HepG2 (cell line): ENCODE data around the gene CD79A. TPM values are rescaled to one million over a fixed set of nuclear protein-coding genes. Genes with fewer than 3 reads are reported as not detected.

Experiments
- ATAC-seq: fragments of 200-7000 bp; cut with Tn5 transposase; 3 replicates; pipeline ENCODE4 v1.9.1; 2020; ENCODE audit warnings: mild to moderate bottlenecking, moderate library complexity
- BruUV-seq: library from RNA; stranded (reverse); fragments of 400-500 nt; replicated peaks from 2 replicates; lab custom pipeline; 2021; lab: Mats Ljungman, UMichigan
- CTCF ChIA-PET: fragments of 300-600 bp; formaldehyde crosslinking; extraction: SDS; loops from one replicate; lab custom pipeline; 2021; ENCODE audit warnings: low total read pairs, inconsistent platforms, low intra/inter-chr PET ratio; lab: Yijun Ruan, JAX
- POLR2A ChIA-PET: fragments of 350-600 bp; sonication (Branson Sonifier 250); formaldehyde crosslinking; loops from one replicate; lab custom pipeline; 2020; ENCODE audit warnings: antibody characterized with exemption, inconsistent platforms; lab: Yijun Ruan, JAX
- DNase-seq: peaks from one replicate; pipeline ENCODE4 v3.0.0-alpha.2; 2015; ENCODE audit warnings: low spot score
- FAIRE-seq: peaks from 3 replicates; lab custom pipeline; 2011; peaks lifted over from hg19 to GRCh38; lab: Jason Lieb, UNC
- H2AFZ ChIP-seq: one replicate; pipeline ENCODE4 v1.6.1; 2011; ENCODE audit warnings: low read length, inconsistent platforms
- H3K27ac ChIP-seq: fragments of 300-600 bp; 3 replicates; pipeline ENCODE4 v1.8.0; 2011; ENCODE audit warnings: mixed run types, mild to moderate bottlenecking, mixed read lengths, low read length, inconsistent platforms; ENCODE audit not compliant: insufficient read depth; ENCODE audit errors: extremely low read length
- H3K27me3 ChIP-seq, 2 experiments: fragments of 200-600 bp in 1 of 2; 2 replicates in 1 of 2; 3 replicates in 1 of 2; pipeline versions ENCODE4 v1.6.0 to v1.8.0; 2011; ENCODE audit warnings: low read length in 2 of 2, mild to moderate bottlenecking in 2 of 2, moderate library complexity in 2 of 2, inconsistent platforms in 1 of 2; ENCODE audit not compliant: insufficient read depth in 2 of 2, control insufficient read depth in 1 of 2
- H3K36me3 ChIP-seq, 2 experiments: fragments of 200-600 bp in 1 of 2; replicated peaks in 1 of 2; 2 replicates in 1 of 2; 3 replicates in 1 of 2; pipeline versions ENCODE4 v1.5.1 to v1.8.0; 2011; ENCODE audit warnings: low read length in 2 of 2, inconsistent platforms in 1 of 2; ENCODE audit not compliant: insufficient read depth in 2 of 2, control insufficient read depth in 1 of 2
- H3K4me1 ChIP-seq: 2 replicates; pipeline ENCODE4 v1.5.1; 2012; ENCODE audit warnings: low read length, inconsistent platforms; ENCODE audit not compliant: insufficient read depth
- H3K4me2 ChIP-seq: 2 replicates; pipeline ENCODE4 v1.6.0; 2011; ENCODE audit warnings: low read depth, low read length, inconsistent platforms
- H3K4me3 ChIP-seq, 3 experiments: fragments of 200-600 bp in 1 of 3; sonication (generic), shearing (Covaris generic) in 1 of 3; replicated peaks in 1 of 3; 2 replicates each; pipeline ENCODE4 v1.5.1; 2011 to 2016; ENCODE audit warnings: low read length in 3 of 3, inconsistent platforms in 2 of 3, low read depth in 2 of 3, mild to moderate bottlenecking in 2 of 3, control low read depth in 1 of 3, mixed read lengths in 1 of 3; ENCODE audit not compliant: insufficient read depth in 1 of 3
- H3K79me2 ChIP-seq: one replicate; pipeline ENCODE4 v1.6.1; 2011; ENCODE audit warnings: low read length, inconsistent platforms; ENCODE audit not compliant: insufficient read depth
- H3K9ac ChIP-seq: 2 replicates; pipeline ENCODE4 v1.6.0; 2011; ENCODE audit warnings: mild to moderate bottlenecking, low read depth, low read length, inconsistent platforms; ENCODE audit not compliant: insufficient read depth
- H3K9me3 ChIP-seq: 2 replicates; pipeline ENCODE4 v1.5.1; 2012; ENCODE audit warnings: mild to moderate bottlenecking, low read length
- H4K20me1 ChIP-seq: 2 replicates; pipeline ENCODE4 v1.6.0; 2011; ENCODE audit warnings: inconsistent platforms, mild to moderate bottlenecking, low read length, moderate library complexity; ENCODE audit not compliant: insufficient read depth
- CBX2 ChIP-seq, 2 experiments: fragments of 200-600 bp in 1 of 2; sonication (generic); formaldehyde crosslinking in 1 of 2; IDR thresholded peaks; 2 replicates each; pipeline versions ENCODE4 v1.7.0 to v1.8.1; 2018 to 2022; ENCODE audit warnings: low read depth in 2 of 2, low read length in 1 of 2, mild to moderate bottlenecking in 1 of 2, missing genetic modification reagents in 1 of 2
- HMGXB4 ChIP-seq, 2 experiments: sonication (generic) in 1 of 2; formaldehyde crosslinking in 1 of 2; IDR thresholded peaks; 2 replicates each; pipeline versions ENCODE4 v1.4.0 to v1.6.1; 2018 to 2020; ENCODE audit warnings: missing genetic modification reagents in 2 of 2, borderline replicate concordance in 1 of 2, low read depth in 1 of 2, mild to moderate bottlenecking in 1 of 2, missing biosample characterization in 1 of 2
- PHB2 ChIP-seq: fragments of 450-650 bp; IDR thresholded peaks from 2 replicates; pipeline ENCODE4 v1.6.1; 2018; ENCODE audit not compliant: partially characterized antibody
- SMYD3 ChIP-seq: sonication (generic); formaldehyde crosslinking; IDR thresholded peaks from 2 replicates; pipeline ENCODE4 v1.8.1; 2023; ENCODE audit warnings: mild to moderate bottlenecking, missing genetic modification reagents
- TBX2 ChIP-seq: sonication (generic); formaldehyde crosslinking; IDR thresholded peaks from 2 replicates; pipeline ENCODE4 v1.5.0; 2020; ENCODE audit warnings: missing genetic modification reagents, mild to moderate bottlenecking, borderline replicate concordance
- XRCC5 ChIP-seq: fragments of 200-400 bp; formaldehyde crosslinking; optimal IDR thresholded peaks from 2 replicates; pipeline ENCODE3; 2017; ENCODE audit warnings: mild to moderate bottlenecking, low read length
- ZBTB10 ChIP-seq: sonication (generic); formaldehyde crosslinking; IDR thresholded peaks from 2 replicates; pipeline ENCODE4 v1.4.0; 2020; ENCODE audit warnings: missing genetic modification reagents, borderline replicate concordance
- ZNF431 ChIP-seq: sonication (generic); formaldehyde crosslinking; IDR thresholded peaks from 2 replicates; pipeline ENCODE4 v1.9.0; 2022; ENCODE audit warnings: missing genetic modification reagents, low read depth, mild to moderate bottlenecking, borderline replicate concordance
- ZNF646 ChIP-seq: sonication (generic); formaldehyde crosslinking; IDR thresholded peaks from 2 replicates; pipeline ENCODE4 v1.9.0; 2021; ENCODE audit warnings: mild to moderate bottlenecking, missing genetic modification reagents
- WGBS: methylation state at CpG from one replicate; pipeline ENCODE4 v1.1.6; 2017; ENCODE audit warnings: low lambda C conversion rate; 5-methylcytosine and 5-hydroxymethylcytosine counted together
- in situ Hi-C: cut with HindIII; loops from 2 replicates; pipeline ENCODE4 v1.10.0; 2017; ENCODE audit warnings: low pct_unique_long_range_greater_than_20kb; ENCODE audit not compliant: extremely low pct_ligation_motif_present
- intact Hi-C: fragments of 100-400 bp; cut with micrococcal nuclease; formaldehyde crosslinking; loops from one replicate; pipeline ENCODE4 v1.10.0; 2022; ENCODE audit not compliant: unreplicated experiment
- polyA plus RNA-seq, 8 experiments: library from polyadenylated mRNA; depleted of rRNA in 3 of 8; stranded (reverse) in 7 of 8; unstranded in 1 of 8; fragments of >200 nt; fragmentation: Illumina TruSeq in 4 of 8; extraction: Trizol in 4 of 8; gene quantifications; 2 replicates each; pipeline versions ENCODE4 v1.2.1 to v1.2.3, GENCODE V29; 2011 to 2016; ENCODE audit warnings: low read depth in 4 of 8, missing spikeins in 1 of 8, mixed read lengths in 1 of 8; ENCODE audit not compliant: insufficient read depth in 1 of 8
- total RNA-seq, 5 experiments: library from RNA; depleted of rRNA; stranded (reverse); fragments of >200 nt; fragmentation: Illumina TruSeq; extraction: Trizol; gene quantifications; 2 replicates each; pipeline ENCODE4 v1.2.3, GENCODE V29; 2016; ENCODE audit warnings: low read depth in 1 of 5
- TF ChIP-seq, protein P1 (sequence below): sonication (generic); formaldehyde crosslinking; IDR thresholded peaks from 2 replicates; pipeline ENCODE4 v1.4.0; 2020; ENCODE audit warnings: mild to moderate bottlenecking, low read depth, missing genetic modification reagents

The CD79A gene
- total and polyA plus RNA-seq, 2 of the 13 experiments (the other 11 are each of a cell fraction or from before 2014, with no cell fraction given) = 0.24 to 0.33 TPM

GRCh38 chr19:41893899-41894298, 16.8 kb downstream of the CD79A start:
- 0% methylated on average over 1 of the region's 6 CpGs for WGBS
- Histone ChIP-seq H3K4me2 (no peak overlapping the region), H3K4me3 (no peak overlapping the region), H3K9ac (no peak overlapping the region), H3K27me3 (no peaks in the 10 kb centered on the region), H2AFZ (no peak overlapping the region), H3K9me3 (no peaks in the 10 kb centered on the region), H3K36me3 (peaks cover 19 to 31% of the 10 kb centered on the region in 2 experiments), H3K79me2 (no peaks in the 10 kb centered on the region), H3K27ac (no peak overlapping the region), H3K4me1 (peaks cover 5% of the 10 kb centered on the region), H4K20me1 (no peaks in the 10 kb centered on the region)
- FAIRE-seq (peak; percentile 42), DNase-seq (peak; percentile 59), ATAC-seq (peak; percentile 59)
- BruUV-seq = no TSS peak
- CTCF ChIA-PET = no interaction called here
- in situ Hi-C loops = no loop called here
- POLR2A ChIA-PET = interaction anchor here (1.1 kb wide), 1 partner anchor 34 kb away, joined by 3 read pairs; the partner anchor contains the start of gene RPS19
- intact Hi-C loops = no loop called here
- TF ChIP-seq ZBTB10 (CRISPR knock-in tag) (no peak), PHB2 (no peak), TBX2 (peak; percentile 47; the same call in 1 of the 2 replicates), XRCC5 (no peak), CBX2 (IDR thresholded peaks at IDR 0.05; ENCODE audit: low read depth, low read length) (no peak), CBX2 (CRISPR knock-in tag; IDR thresholded peaks at IDR 0.05; ENCODE audit: low read depth) (no peak), ZNF646 (CRISPR knock-in tag) (peak; percentile 99), HMGXB4 (CRISPR knock-in tag; IDR thresholded peaks at IDR 0.05; ENCODE audit: borderline replicate concordance in 1 of 2, low read depth in 1 of 2) (no peak), SMYD3 (CRISPR knock-in tag) (no peak), ZNF431 (no peak)
- TF ChIP-seq, protein P1, sequence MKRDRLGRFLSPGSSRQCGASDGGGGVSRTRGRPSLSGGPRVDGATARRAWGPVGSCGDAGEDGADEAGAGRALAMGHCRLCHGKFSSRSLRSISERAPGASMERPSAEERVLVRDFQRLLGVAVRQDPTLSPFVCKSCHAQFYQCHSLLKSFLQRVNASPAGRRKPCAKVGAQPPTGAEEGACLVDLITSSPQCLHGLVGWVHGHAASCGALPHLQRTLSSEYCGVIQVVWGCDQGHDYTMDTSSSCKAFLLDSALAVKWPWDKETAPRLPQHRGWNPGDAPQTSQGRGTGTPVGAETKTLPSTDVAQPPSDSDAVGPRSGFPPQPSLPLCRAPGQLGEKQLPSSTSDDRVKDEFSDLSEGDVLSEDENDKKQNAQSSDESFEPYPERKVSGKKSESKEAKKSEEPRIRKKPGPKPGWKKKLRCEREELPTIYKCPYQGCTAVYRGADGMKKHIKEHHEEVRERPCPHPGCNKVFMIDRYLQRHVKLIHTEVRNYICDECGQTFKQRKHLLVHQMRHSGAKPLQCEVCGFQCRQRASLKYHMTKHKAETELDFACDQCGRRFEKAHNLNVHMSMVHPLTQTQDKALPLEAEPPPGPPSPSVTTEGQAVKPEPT (CRISPR knock-in tag) = no peak
